HepG2 (cell line): Measurements from ENCODE around the gene NEAT1. TPM values are rescaled to one million over a fixed set of nuclear protein-coding genes. Genes with fewer than 3 reads are reported as not detected.

Experiments
- FUBP1 ChIP-seq: sonication (generic); formaldehyde crosslinking; IDR thresholded peaks from 2 replicates; pipeline ENCODE4 v1.5.1; 2020; ENCODE audit warnings: missing genetic modification reagents, mild to moderate bottlenecking, borderline replicate concordance
- HOXA9 ChIP-seq: sonication (generic); formaldehyde crosslinking; IDR thresholded peaks from 2 replicates; pipeline ENCODE4 v1.8.1; 2022; ENCODE audit warnings: missing genetic modification reagents, mild to moderate bottlenecking, moderate library complexity, borderline replicate concordance
- PATZ1 ChIP-seq: sonication (generic); formaldehyde crosslinking; IDR thresholded peaks from 2 replicates; pipeline ENCODE4 v1.4.0; 2020; ENCODE audit warnings: missing genetic modification reagents
- POLR2AphosphoS5 ChIP-seq: IDR thresholded peaks from 2 replicates; pipeline ENCODE4 v1.6.1; 2012; ENCODE audit warnings: low read depth, low read length
- SALL2 ChIP-seq: sonication (generic); formaldehyde crosslinking; IDR thresholded peaks from 2 replicates; pipeline ENCODE4 v1.8.1; 2023; ENCODE audit warnings: mild to moderate bottlenecking, missing genetic modification reagents, inconsistent platforms
- ZNF318 ChIP-seq: sonication (generic); formaldehyde crosslinking; IDR thresholded peaks from 2 replicates; pipeline ENCODE4 v1.4.0; 2020; ENCODE audit warnings: mild to moderate bottlenecking, missing genetic modification reagents
- ZNF468 ChIP-seq: sonication (generic); formaldehyde crosslinking; IDR thresholded peaks from 2 replicates; pipeline ENCODE4 v1.8.0; 2022; ENCODE audit warnings: mild to moderate bottlenecking, moderate library complexity, missing genetic modification reagents
- ZNF513 ChIP-seq: sonication (generic); formaldehyde crosslinking; conservative IDR thresholded peaks from 2 replicates; pipeline ENCODE4 v1.5.0; 2020; ENCODE audit warnings: missing genetic modification reagents
- polyA plus RNA-seq, 8 experiments: library from polyadenylated mRNA; depleted of rRNA in 3 of 8; stranded (reverse) in 7 of 8; unstranded in 1 of 8; fragments of >200 nt; fragmentation: Illumina TruSeq in 4 of 8; extraction: Trizol in 4 of 8; gene quantifications; 2 replicates each; pipeline versions ENCODE4 v1.2.1 to v1.2.3, GENCODE V29; 2011 to 2016; ENCODE audit warnings: low read depth in 4 of 8, missing spikeins in 1 of 8, mixed read lengths in 1 of 8; ENCODE audit not compliant: insufficient read depth in 1 of 8
- total RNA-seq, 5 experiments: library from RNA; depleted of rRNA; stranded (reverse); fragments of >200 nt; fragmentation: Illumina TruSeq; extraction: Trizol; gene quantifications; 2 replicates each; pipeline ENCODE4 v1.2.3, GENCODE V29; 2016; ENCODE audit warnings: low read depth in 1 of 5
- TF ChIP-seq, protein P1 (sequence below): sonication (generic); formaldehyde crosslinking; IDR thresholded peaks from 2 replicates; pipeline ENCODE4 v1.5.0; 2020; ENCODE audit warnings: mild to moderate bottlenecking, missing genetic modification reagents, borderline replicate concordance

NEAT1 gene
- total and polyA plus RNA-seq, 2 of the 13 experiments (the other 11 are each of a cell fraction or from before 2014, with no cell fraction given) = 20.5 to 41.2 TPM

GRCh38 chr11:65429724-65430405 lies 7.3 kb downstream of the NEAT1 start (continued):
- TF ChIP-seq PATZ1 (CRISPR knock-in tag) (no peak), POLR2AphosphoS5 (peak; percentile 2), ZNF468 (CRISPR knock-in tag) (no peak), ZNF318 (CRISPR knock-in tag) (no peak), SALL2 (CRISPR knock-in tag) (no peak), ZNF513 (no peak), HOXA9 (CRISPR knock-in tag) (no peak), FUBP1 (CRISPR knock-in tag) (no peak)
- TF ChIP-seq, protein P1, sequence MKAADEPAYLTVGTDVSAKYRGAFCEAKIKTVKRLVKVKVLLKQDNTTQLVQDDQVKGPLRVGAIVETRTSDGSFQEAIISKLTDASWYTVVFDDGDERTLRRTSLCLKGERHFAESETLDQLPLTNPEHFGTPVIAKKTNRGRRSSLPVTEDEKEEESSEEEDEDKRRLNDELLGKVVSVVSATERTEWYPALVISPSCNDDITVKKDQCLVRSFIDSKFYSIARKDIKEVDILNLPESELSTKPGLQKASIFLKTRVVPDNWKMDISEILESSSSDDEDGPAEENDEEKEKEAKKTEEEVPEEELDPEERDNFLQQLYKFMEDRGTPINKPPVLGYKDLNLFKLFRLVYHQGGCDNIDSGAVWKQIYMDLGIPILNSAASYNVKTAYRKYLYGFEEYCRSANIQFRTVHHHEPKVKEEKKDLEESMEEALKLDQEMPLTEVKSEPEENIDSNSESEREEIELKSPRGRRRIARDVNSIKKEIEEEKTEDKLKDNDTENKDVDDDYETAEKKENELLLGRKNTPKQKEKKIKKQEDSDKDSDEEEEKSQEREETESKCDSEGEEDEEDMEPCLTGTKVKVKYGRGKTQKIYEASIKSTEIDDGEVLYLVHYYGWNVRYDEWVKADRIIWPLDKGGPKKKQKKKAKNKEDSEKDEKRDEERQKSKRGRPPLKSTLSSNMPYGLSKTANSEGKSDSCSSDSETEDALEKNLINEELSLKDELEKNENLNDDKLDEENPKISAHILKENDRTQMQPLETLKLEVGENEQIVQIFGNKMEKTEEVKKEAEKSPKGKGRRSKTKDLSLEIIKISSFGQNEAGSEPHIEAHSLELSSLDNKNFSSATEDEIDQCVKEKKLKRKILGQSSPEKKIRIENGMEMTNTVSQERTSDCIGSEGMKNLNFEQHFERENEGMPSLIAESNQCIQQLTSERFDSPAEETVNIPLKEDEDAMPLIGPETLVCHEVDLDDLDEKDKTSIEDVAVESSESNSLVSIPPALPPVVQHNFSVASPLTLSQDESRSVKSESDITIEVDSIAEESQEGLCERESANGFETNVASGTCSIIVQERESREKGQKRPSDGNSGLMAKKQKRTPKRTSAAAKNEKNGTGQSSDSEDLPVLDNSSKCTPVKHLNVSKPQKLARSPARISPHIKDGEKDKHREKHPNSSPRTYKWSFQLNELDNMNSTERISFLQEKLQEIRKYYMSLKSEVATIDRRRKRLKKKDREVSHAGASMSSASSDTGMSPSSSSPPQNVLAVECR (CRISPR knock-in tag) = 0 out of 2 replicates have a peak, but pooled peaks have one; percentile 14
